IPS-18c (cell line): Measurements from ENCODE around the gene RBM15B.

Source experiments
- H3K4me3 ChIP-seq: 2 replicates; pipeline ENCODE4 v1.7.0; 2013; ENCODE audit warnings: low read depth, mild to moderate bottlenecking, low read length, moderate library complexity; ENCODE audit not compliant: insufficient read depth
- H3K9me3 ChIP-seq: one replicate; pipeline ENCODE4 v1.6.1; 2013; ENCODE audit warnings: mild to moderate bottlenecking, low read length, moderate library complexity; ENCODE audit not compliant: control insufficient read depth, insufficient read depth

Gene RBM15B

GRCh38 chr3:51374456-51374855 lies 16.6 kb upstream of the RBM15B start:
- H3K4me3 ChIP-seq = no peak overlapping the region

GRCh38 chr3:51375136-51375535 lies 15.9 kb upstream of the RBM15B start:
- Histone ChIP-seq H3K4me3 (no peak overlapping the region), H3K9me3 (no peaks in the 10 kb centered on the region)

More at GRCh38 chr3:51374456-51374855, 16.6 kb upstream of the RBM15B start:
- no peaks in the 10 kb centered on the region for H3K9me3 ChIP-seq

GRCh38 chr3:51375571-51375970 lies 15.5 kb upstream of the RBM15B start:
- H3K4me3 ChIP-seq = no peak overlapping the region

GRCh38 chr3:51378065-51378464 lies 13.0 kb upstream of the RBM15B start:
- Histone ChIP-seq H3K9me3 (no peaks in the 10 kb centered on the region), H3K4me3 (no peak overlapping the region)

More at GRCh38 chr3:51375571-51375970, 15.5 kb upstream of the RBM15B start:
- no peaks in the 10 kb centered on the region for H3K9me3 ChIP-seq

- Histone ChIP-seq H3K4me3 (no peak overlapping the region), H3K9me3 (no peaks in the 10 kb centered on the region)
Observed at GRCh38 chr3:51378726-51379125, 12.4 kb upstream of the RBM15B start.

GRCh38 chr3:51379301-51379700 lies 11.8 kb upstream of the RBM15B start:
- Histone ChIP-seq H3K9me3 (no peaks in the 10 kb centered on the region), H3K4me3 (no peak overlapping the region)

GRCh38 chr3:51379746-51380455 lies 11.2 kb upstream of the RBM15B start:
- H3K9me3 ChIP-seq = no peaks in the 10 kb centered on the region
- H3K4me3 ChIP-seq = no peak overlapping the region

- Histone ChIP-seq H3K9me3 (no peaks in the 10 kb centered on the region), H3K4me3 (no peak overlapping the region)
Observed at GRCh38 chr3:51380601-51381332, 10.3 kb upstream of the RBM15B start.

- Histone ChIP-seq H3K4me3 (no peak overlapping the region), H3K9me3 (no peaks in the 10 kb centered on the region)
Observed at GRCh38 chr3:51381333-51381705, 9.8 kb upstream of the RBM15B start.

- no peaks in the 10 kb centered on the region for H3K9me3 ChIP-seq
- H3K4me3 ChIP-seq = no peak overlapping the region
Observed at GRCh38 chr3:51382076-51382745, 8.9 kb upstream of the RBM15B start.

GRCh38 chr3:51382947-51383578 lies 8.0 kb upstream of the RBM15B start:
- Histone ChIP-seq H3K9me3 (no peaks in the 10 kb centered on the region), H3K4me3 (no peak overlapping the region; the same call in 1 of the 2 replicates)

- peak overlapping the region; percentile 96 for H3K4me3 ChIP-seq
- H3K9me3 ChIP-seq = no peaks in the 10 kb centered on the region
Observed at GRCh38 chr3:51384055-51384725, 6.9 kb upstream of the RBM15B start.

- H3K4me3 ChIP-seq = peak within 1 kb of the TSS; percentile 96
- no peaks in the 10 kb centered on the region for H3K9me3 ChIP-seq
Observed at GRCh38 chr3:51384726-51385473, 6.2 kb upstream of the RBM15B start, which contains the start of gene MANF. TSS of gene MANF (plus strand) at chr3:51385291. CDS start at chr3:51385343, 52 bp downstream.

- Histone ChIP-seq H3K4me3 (peak overlapping the region; percentile 96), H3K9me3 (no peaks in the 10 kb centered on the region)
Observed at GRCh38 chr3:51385621-51386091, 5.4 kb upstream of the RBM15B start.

GRCh38 chr3:51386159-51386851 lies 4.8 kb upstream of the RBM15B start:
- peak overlapping the region; percentile 96 for H3K4me3 ChIP-seq
- no peaks in the 10 kb centered on the region for H3K9me3 ChIP-seq

GRCh38 chr3:51386852-51387229 lies 4.2 kb upstream of the RBM15B start:
- H3K9me3 ChIP-seq = no peaks in the 10 kb centered on the region
- H3K4me3 ChIP-seq = peak overlapping the region; percentile 96; the same call in 1 of the 2 replicates
